ENCODE measurements around the gene TAF8.

- no peak for TF ChIP-seq POLR2A (IDR thresholded peaks at IDR 0.05)
- no peak for TF ChIP-seq CTCF (IDR thresholded peaks at IDR 0.05 in 4 of 5, conservative IDR thresholded peaks at IDR 0.05 in 1 of 5)
Observed at GRCh38 chr6:42124223-42124836, 74.0 kb downstream of the TAF8 start.
